T-helper 1 cell treated with Interleukin-12 subunit alpha and Interleukin-12 subunit beta and Interleukin-4 antibody, amounts not matched to agents 30 ng/mL and 1 ng/mL, for 36 hours (primary cell): ENCODE data around the gene RASA3. TPM values are rescaled to one million over a fixed set of nuclear protein-coding genes. Genes with fewer than 3 reads are reported as not detected.

Experiments
- intact Hi-C: fragments of 100-400 bp; cut with micrococcal nuclease; formaldehyde crosslinking; loops from one replicate; pipeline ENCODE4 v1.15.1; 2024
- total RNA-seq: library from RNA; stranded (reverse); gene quantifications from 2 replicates; pipeline ENCODE4 v1.2.3, GENCODE V29; 2022

The RASA3 gene
- total RNA-seq, 1 donor from 2014 or later: 99.4 TPM

- intact Hi-C loops: no loop called here
These were observed 157.8 kb downstream of the RASA3 start for GRCh38 chr13:113974304-113975281.

GRCh38 chr13:113973218-113974164, 158.9 kb downstream of the RASA3 start, which contains the start of gene C13orf46:
Gene C13orf46, minus strand, starts transcription at chr13:113974076. Its CDS starts 79 bp downstream, at chr13:113973997.
- intact Hi-C loops: no loop called here

- intact Hi-C loops: no loop called here
These were observed 159.8 kb downstream of the RASA3 start for GRCh38 chr13:113972451-113973217.

GRCh38 chr13:113971471-113972231, 160.8 kb downstream of the RASA3 start:
- intact Hi-C loops: no loop called here

GRCh38 chr13:113970810-113971470, 161.5 kb downstream of the RASA3 start:
- intact Hi-C loops: no loop called here

- intact Hi-C loops: no loop called here
These were observed 162.3 kb downstream of the RASA3 start for GRCh38 chr13:113969973-113970611.

GRCh38 chr13:113969311-113969972, 163.0 kb downstream of the RASA3 start:
- intact Hi-C loops: no loop called here

GRCh38 chr13:113968463-113969310, 163.7 kb downstream of the RASA3 start:
- intact Hi-C loops: no loop called here

- intact Hi-C loops: no loop called here
These were observed 164.5 kb downstream of the RASA3 start for GRCh38 chr13:113967729-113968462.

GRCh38 chr13:113967206-113967720, 165.2 kb downstream of the RASA3 start:
- intact Hi-C loops: no loop called here

GRCh38 chr13:113965968-113966884, 166.2 kb downstream of the RASA3 start:
- intact Hi-C loops: no loop called here

- intact Hi-C loops: no loop called here
These were observed 167.0 kb downstream of the RASA3 start for GRCh38 chr13:113965383-113965874.

GRCh38 chr13:113964251-113964995, 168.0 kb downstream of the RASA3 start:
- intact Hi-C loops: no loop called here

- intact Hi-C loops: no loop called here
These were observed 169.0 kb downstream of the RASA3 start for GRCh38 chr13:113963376-113963775.

- intact Hi-C loops: no loop called here
These were observed 169.4 kb downstream of the RASA3 start for GRCh38 chr13:113962975-113963374.
